ENCODE data around the gene HIP1. TPM values are rescaled to one million over a fixed set of nuclear protein-coding genes. Genes with fewer than 3 reads are reported as not detected.

HIP1 gene
- total RNA-seq, 1 donor from 2014 or later: 30.9 TPM

DNA sequence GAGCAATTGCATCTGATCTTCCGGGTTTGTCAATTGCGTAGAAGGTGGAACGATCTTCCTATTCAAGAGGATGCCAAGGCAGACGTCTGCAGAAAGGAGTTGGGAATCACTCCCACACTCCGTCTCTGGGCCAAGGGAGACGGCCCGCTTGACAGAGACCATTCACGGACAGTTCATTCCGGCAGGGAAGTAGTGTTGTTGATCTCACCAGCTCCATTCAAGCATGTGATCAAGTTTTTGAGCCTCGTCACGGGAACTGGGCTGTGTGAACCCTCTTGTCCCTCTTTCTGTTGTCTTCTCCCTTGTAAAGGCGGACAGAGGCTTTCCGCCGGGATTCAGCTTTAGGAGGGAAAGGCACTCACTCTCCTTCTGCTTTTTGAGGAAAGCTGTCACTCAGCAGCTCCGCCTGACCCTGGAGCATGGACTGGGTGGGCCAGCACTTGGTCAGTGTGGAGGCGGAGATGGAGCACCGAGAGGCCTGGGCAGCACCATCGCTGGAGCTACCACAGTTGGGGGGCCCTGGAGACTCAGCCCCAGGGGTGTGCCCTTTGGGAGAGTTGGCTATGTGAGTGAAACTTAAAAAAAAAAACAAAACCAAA lies 201.7 kb downstream of the HIP1 start:
- TF ChIP-seq, protein P1, sequence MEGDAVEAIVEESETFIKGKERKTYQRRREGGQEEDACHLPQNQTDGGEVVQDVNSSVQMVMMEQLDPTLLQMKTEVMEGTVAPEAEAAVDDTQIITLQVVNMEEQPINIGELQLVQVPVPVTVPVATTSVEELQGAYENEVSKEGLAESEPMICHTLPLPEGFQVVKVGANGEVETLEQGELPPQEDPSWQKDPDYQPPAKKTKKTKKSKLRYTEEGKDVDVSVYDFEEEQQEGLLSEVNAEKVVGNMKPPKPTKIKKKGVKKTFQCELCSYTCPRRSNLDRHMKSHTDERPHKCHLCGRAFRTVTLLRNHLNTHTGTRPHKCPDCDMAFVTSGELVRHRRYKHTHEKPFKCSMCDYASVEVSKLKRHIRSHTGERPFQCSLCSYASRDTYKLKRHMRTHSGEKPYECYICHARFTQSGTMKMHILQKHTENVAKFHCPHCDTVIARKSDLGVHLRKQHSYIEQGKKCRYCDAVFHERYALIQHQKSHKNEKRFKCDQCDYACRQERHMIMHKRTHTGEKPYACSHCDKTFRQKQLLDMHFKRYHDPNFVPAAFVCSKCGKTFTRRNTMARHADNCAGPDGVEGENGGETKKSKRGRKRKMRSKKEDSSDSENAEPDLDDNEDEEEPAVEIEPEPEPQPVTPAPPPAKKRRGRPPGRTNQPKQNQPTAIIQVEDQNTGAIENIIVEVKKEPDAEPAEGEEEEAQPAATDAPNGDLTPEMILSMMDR (IDR thresholded peaks at IDR 0.05; ENCODE audit: unreplicated experiment): no peak
- H3K4me1 Mint-ChIP-seq: no peaks in the 10 kb centered on the region
- no peaks in the 10 kb centered on the region for H3K9me3 Mint-ChIP-seq
- H3K36me3 Mint-ChIP-seq: peaks cover 24% of the 10 kb centered on the region
- no peak for DNase-seq (ENCODE audit: low spot score in 2 of 2, unreplicated experiment in 2 of 2)
- H3K27me3 Mint-ChIP-seq (ENCODE audit: low read depth): no peaks in the 10 kb centered on the region
- no peak overlapping the region for H3K27ac Mint-ChIP-seq
- H3K4me3 Mint-ChIP-seq: no peak overlapping the region

DNA sequence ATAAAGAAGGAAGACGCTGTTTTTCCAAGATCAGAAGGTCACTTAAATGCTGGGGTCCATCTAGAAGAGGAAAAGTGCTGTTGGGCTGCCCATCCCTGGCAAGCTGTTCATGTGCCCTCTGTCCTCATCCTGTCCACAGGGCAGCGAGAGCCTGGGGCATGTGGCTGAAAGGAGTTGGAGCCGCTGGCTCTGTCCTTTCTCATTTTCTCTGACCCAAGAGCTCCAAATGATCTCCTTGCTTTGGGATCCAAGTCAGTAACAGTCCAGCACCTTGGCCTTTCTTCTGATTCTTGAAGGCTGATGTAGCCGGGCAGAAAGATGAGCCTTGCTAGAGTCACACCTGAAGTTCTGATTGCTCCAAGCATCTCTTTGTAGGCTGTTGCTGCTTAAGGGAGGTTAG lies 202.2 kb downstream of the HIP1 start:
- Mint-ChIP-seq H3K9me3 (no peaks in the 10 kb centered on the region), H3K4me1 (no peaks in the 10 kb centered on the region), H3K27ac (no peak overlapping the region), H3K4me3 (no peak overlapping the region), H3K27me3 (ENCODE audit: low read depth) (no peaks in the 10 kb centered on the region), H3K36me3 (peaks cover 20% of the 10 kb centered on the region)
- DNase-seq (ENCODE audit: low spot score in 2 of 2, unreplicated experiment in 2 of 2): no peak
- TF ChIP-seq, protein P1 (IDR thresholded peaks at IDR 0.05; ENCODE audit: unreplicated experiment): no peak

DNA sequence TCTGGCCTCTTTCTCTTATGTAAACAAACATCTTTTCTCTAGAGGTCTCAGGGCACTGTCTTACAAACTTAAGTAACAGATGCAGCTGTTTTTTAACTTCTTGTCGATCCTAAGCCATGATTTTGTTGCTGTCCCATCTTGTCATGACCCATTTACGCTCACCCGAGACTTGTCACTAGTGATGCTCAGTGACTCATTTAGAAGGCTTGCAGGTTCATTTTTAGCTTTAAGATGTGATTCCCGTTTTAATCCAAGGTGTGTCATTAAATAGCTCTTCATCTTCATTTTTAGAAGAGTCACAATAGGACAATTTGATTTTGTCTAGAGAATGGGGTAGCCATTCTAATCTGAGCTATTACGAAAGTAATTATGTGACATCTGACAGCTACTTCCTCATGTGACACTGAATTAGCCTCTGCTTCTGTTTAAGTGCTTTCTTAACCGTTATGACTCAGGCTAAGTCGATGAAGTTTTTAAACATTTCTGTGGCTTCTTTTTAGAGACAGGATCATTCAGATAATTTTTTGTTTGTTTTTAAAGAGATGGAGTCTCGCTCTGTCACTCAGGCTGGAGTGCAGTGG lies 203.9 kb downstream of the HIP1 start:
- Mint-ChIP-seq H3K9me3 (no peaks in the 10 kb centered on the region), H3K36me3 (peaks cover 17% of the 10 kb centered on the region), H3K27ac (no peak overlapping the region), H3K4me1 (no peaks in the 10 kb centered on the region), H3K4me3 (no peak overlapping the region), H3K27me3 (ENCODE audit: low read depth) (no peaks in the 10 kb centered on the region)
- no peak for DNase-seq (ENCODE audit: low spot score in 2 of 2, unreplicated experiment in 2 of 2)
- TF ChIP-seq, protein P1 (IDR thresholded peaks at IDR 0.05; ENCODE audit: unreplicated experiment): no peak

DNA sequence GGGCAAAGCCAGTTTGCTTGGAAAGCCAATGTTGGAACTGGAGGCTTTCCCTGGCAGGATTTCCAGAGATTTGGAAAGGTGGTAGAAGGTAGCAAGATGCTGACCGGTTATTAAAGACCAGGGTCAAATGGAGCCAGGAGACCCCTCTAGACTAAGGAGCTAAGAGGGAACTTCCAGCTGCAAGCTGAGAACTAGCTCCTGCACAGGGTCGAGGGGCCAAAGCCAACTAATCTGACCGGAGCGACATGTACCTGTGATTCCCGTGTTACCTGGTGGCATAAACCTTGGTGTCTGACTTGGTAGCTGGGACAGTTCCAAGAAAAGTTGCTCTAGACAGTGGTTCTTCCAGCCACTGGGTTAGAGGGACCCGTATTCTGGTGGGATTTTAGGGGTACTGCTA lies 204.8 kb downstream of the HIP1 start:
- Mint-ChIP-seq H3K36me3 (peaks cover 12% of the 10 kb centered on the region), H3K9me3 (no peaks in the 10 kb centered on the region), H3K27me3 (ENCODE audit: low read depth) (no peaks in the 10 kb centered on the region), H3K4me1 (no peaks in the 10 kb centered on the region), H3K4me3 (no peak overlapping the region), H3K27ac (no peak overlapping the region)
- DNase-seq (ENCODE audit: low spot score in 2 of 2, unreplicated experiment in 2 of 2): no peak
- TF ChIP-seq, protein P1 (IDR thresholded peaks at IDR 0.05; ENCODE audit: unreplicated experiment): no peak

DNA sequence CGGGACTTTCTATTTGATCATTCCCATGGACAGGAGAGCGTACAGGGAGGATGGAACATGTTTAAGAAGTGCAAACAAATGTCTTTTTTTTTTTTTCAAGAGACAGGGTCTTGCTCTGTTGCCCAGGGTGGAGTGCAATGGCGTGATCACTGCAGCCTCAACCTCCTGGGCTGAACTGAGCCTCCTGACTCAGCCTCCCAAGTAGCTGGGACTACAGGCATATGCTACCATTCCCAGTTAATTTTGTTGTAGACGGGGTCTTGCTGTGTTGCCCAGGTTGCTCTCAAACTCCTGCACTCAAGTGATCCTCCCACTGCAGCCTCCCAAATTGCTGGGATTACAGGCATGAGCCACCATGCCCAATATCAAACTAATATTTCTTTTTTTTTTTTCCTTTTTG lies 206.1 kb downstream of the HIP1 start:
- Mint-ChIP-seq H3K27me3 (ENCODE audit: low read depth) (no peaks in the 10 kb centered on the region), H3K4me3 (no peak overlapping the region), H3K36me3 (peaks cover 10% of the 10 kb centered on the region), H3K27ac (no peak overlapping the region), H3K4me1 (peaks cover 3% of the 10 kb centered on the region), H3K9me3 (no peaks in the 10 kb centered on the region)
- TF ChIP-seq, protein P1 (IDR thresholded peaks at IDR 0.05; ENCODE audit: unreplicated experiment): no peak
- no peak for DNase-seq (ENCODE audit: low spot score in 2 of 2, unreplicated experiment in 2 of 2)
